ENCODE data around the gene WDFY2.
"Not testable (repeated sequence)": the region's sequence is repeated elsewhere in the genome, so short reads cannot be mapped to it uniquely, and the experiment has no call there.

The WDFY2 gene

GRCh38 chr13:51632591-51633362, 48.5 kb downstream of the WDFY2 start:
- no peak for DNase-seq

GRCh38 chr13:51635137-51635878, 51.0 kb downstream of the WDFY2 start:
- DNase-seq = no peak

GRCh38 chr13:51636349-51636890, 52.2 kb downstream of the WDFY2 start:
- no peak for DNase-seq

GRCh38 chr13:51637852-51638215, 53.6 kb downstream of the WDFY2 start:
- DNase-seq = no peak

GRCh38 chr13:51638216-51638871, 54.1 kb downstream of the WDFY2 start:
- DNase-seq = no peak

GRCh38 chr13:51639171-51639570, 54.9 kb downstream of the WDFY2 start:
- no peak for DNase-seq

- DNase-seq = not testable (repeated sequence)
Observed at GRCh38 chr13:51640696-51641095, 56.4 kb downstream of the WDFY2 start.

- DNase-seq = peak; percentile 99
Observed at GRCh38 chr13:51643105-51643881, 59.0 kb downstream of the WDFY2 start.

GRCh38 chr13:51643882-51644281, 59.6 kb downstream of the WDFY2 start:
- peak; percentile 96 for DNase-seq

- DNase-seq = no peak
Observed at GRCh38 chr13:51644654-51645053, 60.4 kb downstream of the WDFY2 start.

- peak; percentile 61 for DNase-seq
Observed at GRCh38 chr13:51645154-51645650, 60.9 kb downstream of the WDFY2 start.

- DNase-seq = no peak
Observed at GRCh38 chr13:51645761-51646670, 61.8 kb downstream of the WDFY2 start.

- no peak for DNase-seq
Observed at GRCh38 chr13:51647067-51647466, 62.8 kb downstream of the WDFY2 start.

- DNase-seq = not testable (repeated sequence)
Observed at GRCh38 chr13:51652193-51652592, 67.9 kb downstream of the WDFY2 start.

GRCh38 chr13:51659276-51660127, 75.2 kb downstream of the WDFY2 start:
- peak; percentile 33 for DNase-seq

GRCh38 chr13:51660813-51661212, 76.6 kb downstream of the WDFY2 start:
- DNase-seq = no peak

- DNase-seq = no peak
Observed at GRCh38 chr13:51663973-51664957, 80.0 kb downstream of the WDFY2 start.

- DNase-seq = no peak
Observed at GRCh38 chr13:51665456-51665855, 81.2 kb downstream of the WDFY2 start.

- DNase-seq = no peak
Observed at GRCh38 chr13:51666374-51666773, 82.1 kb downstream of the WDFY2 start.

All from fibroblast of skin of back (primary cell).